Neural crest cell (in vitro differentiated cells): ENCODE measurements around the gene ABI1. TPM values are rescaled to one million over a fixed set of nuclear protein-coding genes. Genes with fewer than 3 reads are reported as not detected.
"Not testable (repeated sequence)": the region's sequence is repeated elsewhere in the genome, so short reads cannot be mapped to it uniquely, and the experiment has no call there.

Source experiments
- DNase-seq: peaks from one replicate; pipeline ENCODE4 v3.0.0; 2021; ENCODE audit warnings: low read depth, mixed read lengths, low spot score
- H3K27ac Mint-ChIP-seq: one replicate; pipeline ENCODE4 v1.8.0; 2021; ENCODE audit warnings: mild to moderate bottlenecking, mixed read lengths; ENCODE audit not compliant: unreplicated experiment
- H3K27me3 Mint-ChIP-seq: 2 replicates; pipeline ENCODE4 v1.8.0; 2021; ENCODE audit warnings: low read depth, mild to moderate bottlenecking, mixed read lengths
- H3K36me3 Mint-ChIP-seq: 2 replicates; pipeline ENCODE4 v1.8.0; 2021; ENCODE audit warnings: low read depth, mild to moderate bottlenecking, mixed read lengths
- H3K4me1 Mint-ChIP-seq: 2 replicates; pipeline ENCODE4 v1.8.0; 2021; ENCODE audit warnings: mixed read lengths
- H3K4me3 Mint-ChIP-seq: one replicate; pipeline ENCODE4 v1.8.0; 2021; ENCODE audit warnings: mild to moderate bottlenecking, mixed read lengths
- H3K9me3 Mint-ChIP-seq: 2 replicates; pipeline ENCODE4 v1.8.0; 2021; ENCODE audit warnings: mixed read lengths
- total RNA-seq: library from RNA; stranded (reverse); gene quantifications from 2 replicates; pipeline ENCODE4 v1.2.1, GENCODE V29; 2021
- TF ChIP-seq, protein P1 (sequence below): fragments of 200-600 bp; sonication (generic); conservative IDR thresholded peaks from 2 replicates; pipeline ENCODE4 v1.5.0; 2021; ENCODE audit warnings: antibody characterized with exemption, mild to moderate bottlenecking

ABI1 gene
- total RNA-seq, 1 donor from 2014 or later, result 27.6 TPM

DNA sequence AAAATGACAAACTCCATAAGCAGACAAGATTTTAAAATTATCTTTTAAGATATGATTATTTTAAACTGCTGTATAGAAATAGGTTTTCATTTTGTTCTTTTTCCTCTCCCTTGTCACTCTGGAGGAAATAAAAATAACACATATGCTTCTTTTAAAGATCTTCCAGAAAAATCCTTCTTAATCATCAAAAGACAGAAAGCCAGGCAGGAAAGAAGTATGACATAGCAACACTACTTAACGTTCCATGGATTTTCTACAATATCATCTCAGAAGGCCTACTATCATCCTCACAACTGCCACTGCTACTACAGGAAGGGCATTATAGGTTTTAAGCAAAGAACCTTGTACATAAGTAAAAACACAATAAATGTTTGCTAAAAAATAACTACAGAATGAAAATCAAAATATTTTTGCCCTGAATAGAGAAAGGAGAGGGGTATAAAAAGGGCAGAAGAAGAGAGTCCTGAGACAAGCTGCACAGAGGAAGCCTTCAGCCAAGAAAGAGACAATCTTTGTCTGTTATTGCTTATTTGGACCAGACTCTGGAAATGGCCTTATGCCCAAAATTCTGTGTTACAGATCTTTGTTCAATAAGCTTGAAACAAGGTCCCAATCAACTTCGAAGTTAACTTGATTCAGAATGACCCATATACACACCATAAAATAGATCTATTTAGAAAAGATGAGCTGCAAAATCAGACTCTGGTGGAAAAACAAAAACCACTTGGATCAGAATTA, 67.8 kb downstream of the ABI1 start:
- Mint-ChIP-seq H3K27me3 (no peaks in the 10 kb centered on the region), H3K9me3 (peaks cover 16% of the 10 kb centered on the region), H3K27ac (no peak overlapping the region), H3K4me1 (peaks cover 3% of the 10 kb centered on the region), H3K36me3 (peaks cover 11% of the 10 kb centered on the region), H3K4me3 (no peak overlapping the region)
- DNase-seq, result no peak
- TF ChIP-seq, protein P1, sequence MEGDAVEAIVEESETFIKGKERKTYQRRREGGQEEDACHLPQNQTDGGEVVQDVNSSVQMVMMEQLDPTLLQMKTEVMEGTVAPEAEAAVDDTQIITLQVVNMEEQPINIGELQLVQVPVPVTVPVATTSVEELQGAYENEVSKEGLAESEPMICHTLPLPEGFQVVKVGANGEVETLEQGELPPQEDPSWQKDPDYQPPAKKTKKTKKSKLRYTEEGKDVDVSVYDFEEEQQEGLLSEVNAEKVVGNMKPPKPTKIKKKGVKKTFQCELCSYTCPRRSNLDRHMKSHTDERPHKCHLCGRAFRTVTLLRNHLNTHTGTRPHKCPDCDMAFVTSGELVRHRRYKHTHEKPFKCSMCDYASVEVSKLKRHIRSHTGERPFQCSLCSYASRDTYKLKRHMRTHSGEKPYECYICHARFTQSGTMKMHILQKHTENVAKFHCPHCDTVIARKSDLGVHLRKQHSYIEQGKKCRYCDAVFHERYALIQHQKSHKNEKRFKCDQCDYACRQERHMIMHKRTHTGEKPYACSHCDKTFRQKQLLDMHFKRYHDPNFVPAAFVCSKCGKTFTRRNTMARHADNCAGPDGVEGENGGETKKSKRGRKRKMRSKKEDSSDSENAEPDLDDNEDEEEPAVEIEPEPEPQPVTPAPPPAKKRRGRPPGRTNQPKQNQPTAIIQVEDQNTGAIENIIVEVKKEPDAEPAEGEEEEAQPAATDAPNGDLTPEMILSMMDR, result no peak

DNA sequence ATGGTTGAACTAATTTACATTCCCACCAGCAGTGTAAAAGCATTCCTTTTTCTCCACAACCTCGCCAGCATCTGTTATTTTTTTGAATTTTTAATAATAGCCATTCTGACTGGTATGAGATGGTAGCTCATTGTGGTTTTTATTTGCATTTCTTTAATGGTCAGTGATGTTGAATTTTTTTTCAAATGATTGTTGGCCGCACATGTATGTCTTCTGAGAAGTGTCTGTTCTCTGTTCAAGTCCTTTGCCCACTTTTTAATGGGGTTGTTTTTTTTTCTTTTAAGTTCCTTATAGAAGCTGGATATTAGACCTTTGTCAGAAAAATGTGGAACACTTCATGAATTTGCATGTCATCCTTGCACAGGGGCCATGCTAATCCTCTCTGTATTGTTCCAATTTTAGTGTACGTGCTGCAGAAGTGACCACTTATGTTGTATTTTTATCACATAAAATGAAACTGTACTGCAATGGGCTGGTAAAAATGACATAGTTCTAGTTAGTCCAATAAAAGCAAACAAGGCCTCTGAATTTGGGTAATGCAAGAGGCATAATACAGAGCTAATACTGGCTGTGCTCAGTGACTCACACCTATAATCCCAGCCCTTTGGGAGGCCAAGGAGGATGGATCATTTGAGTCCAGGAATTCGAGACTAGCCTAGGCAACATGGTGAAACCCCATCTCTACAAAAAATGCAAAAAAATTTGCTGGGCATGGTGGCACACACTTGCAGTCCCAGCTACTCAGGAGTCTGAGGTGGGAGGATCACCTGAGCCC, 70.3 kb downstream of the ABI1 start:
- TF ChIP-seq, protein P1, result no peak
- DNase-seq, result no peak
- H3K27me3 Mint-ChIP-seq, result no peaks in the 10 kb centered on the region
- no peak overlapping the region for H3K27ac Mint-ChIP-seq
- no peak overlapping the region for H3K4me3 Mint-ChIP-seq
- peaks cover 7% of the 10 kb centered on the region for H3K4me1 Mint-ChIP-seq
- H3K9me3 Mint-ChIP-seq, result peaks cover 12% of the 10 kb centered on the region
- H3K36me3 Mint-ChIP-seq, result peaks cover 15% of the 10 kb centered on the region

DNA sequence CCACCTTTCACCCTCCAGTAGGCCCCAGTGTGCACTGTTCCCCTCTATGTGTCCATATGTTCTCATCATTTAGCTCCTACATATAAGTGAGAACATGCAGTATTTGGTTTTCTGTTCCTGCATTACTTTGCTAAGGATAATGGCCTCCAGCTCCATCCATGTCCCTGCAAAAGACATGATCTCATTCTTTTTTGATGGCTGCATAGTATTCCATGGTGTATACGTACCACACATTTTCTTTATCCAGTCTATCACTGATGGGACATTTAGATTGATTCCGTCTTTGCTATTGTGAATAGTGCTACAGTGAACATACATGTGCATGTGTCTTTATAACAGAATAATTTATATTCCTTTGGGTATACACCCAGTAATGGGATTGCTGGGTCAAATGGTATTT, 71.0 kb downstream of the ABI1 start:
- not testable (repeated sequence) for H3K4me3 Mint-ChIP-seq, H3K9me3 Mint-ChIP-seq, H3K4me1 Mint-ChIP-seq, DNase-seq, H3K27ac Mint-ChIP-seq, H3K27me3 Mint-ChIP-seq
- H3K36me3 Mint-ChIP-seq, result peaks cover 15% of the 10 kb centered on the region

DNA sequence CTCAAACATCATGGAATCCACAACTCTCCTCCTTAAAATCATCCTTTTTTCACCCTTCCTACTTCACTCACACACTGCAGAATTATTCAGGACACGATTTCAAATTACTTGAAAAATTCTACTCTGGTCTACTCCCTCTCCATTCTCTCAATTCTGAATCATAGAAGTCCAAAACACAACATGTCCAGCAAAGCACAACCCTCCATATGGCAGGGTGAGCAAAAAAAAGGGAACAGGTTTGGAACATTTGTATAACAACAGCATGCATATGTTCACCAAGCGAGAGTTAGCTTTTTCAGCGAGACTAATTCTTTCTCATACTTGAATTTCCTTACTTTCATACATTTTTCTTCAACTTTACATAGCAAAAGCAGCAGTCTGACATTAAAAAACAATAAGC, 73.4 kb downstream of the ABI1 start:
- H3K9me3 Mint-ChIP-seq, result peaks cover 9% of the 10 kb centered on the region
- DNase-seq, result no peak
- TF ChIP-seq, protein P1, result no peak
- H3K4me1 Mint-ChIP-seq, result peaks cover 15% of the 10 kb centered on the region
- no peak overlapping the region for H3K27ac Mint-ChIP-seq
- peaks cover 14% of the 10 kb centered on the region for H3K36me3 Mint-ChIP-seq
- H3K27me3 Mint-ChIP-seq, result no peaks in the 10 kb centered on the region
- H3K4me3 Mint-ChIP-seq, result no peak overlapping the region

DNA sequence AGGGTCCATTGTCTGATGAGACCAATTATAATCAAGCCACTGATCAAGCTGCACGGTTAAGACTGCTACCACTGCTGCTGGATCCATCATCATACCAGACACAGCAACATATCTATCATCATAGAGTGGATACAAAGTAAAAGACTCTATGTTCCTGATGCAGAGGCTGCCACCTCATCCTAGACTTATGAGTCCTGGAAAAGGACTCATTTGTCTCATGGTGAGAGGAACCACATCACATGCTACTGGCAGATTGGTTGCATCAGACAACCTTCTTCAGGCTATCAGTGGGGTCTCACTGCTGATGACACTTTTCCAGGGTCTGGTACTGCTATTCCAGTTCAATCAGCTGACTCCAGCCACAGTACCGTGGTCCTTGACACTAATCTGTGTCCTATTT, 79.0 kb downstream of the ABI1 start:
- Mint-ChIP-seq H3K9me3 (no peaks in the 10 kb centered on the region), H3K36me3 (peaks cover 5% of the 10 kb centered on the region), H3K27me3 (no peaks in the 10 kb centered on the region), H3K27ac (no peak overlapping the region), H3K4me3 (no peak overlapping the region), H3K4me1 (peaks cover 11% of the 10 kb centered on the region)
- TF ChIP-seq, protein P1, result no peak
- DNase-seq, result no peak
